VCaP (cell line): Measurements from ENCODE around the gene WNK3.

ENCODE experiments used
- H3K27ac ChIP-seq: fragments of 450-650 bp; 2 replicates; pipeline ENCODE4 v1.5.1; 2017
- TF ChIP-seq, protein P1 (sequence below): fragments of 450-650 bp; conservative IDR thresholded peaks from 2 replicates; pipeline ENCODE4 v1.5.1; 2017; ENCODE audit warnings: mild to moderate bottlenecking, moderate library complexity

WNK3 gene

DNA sequence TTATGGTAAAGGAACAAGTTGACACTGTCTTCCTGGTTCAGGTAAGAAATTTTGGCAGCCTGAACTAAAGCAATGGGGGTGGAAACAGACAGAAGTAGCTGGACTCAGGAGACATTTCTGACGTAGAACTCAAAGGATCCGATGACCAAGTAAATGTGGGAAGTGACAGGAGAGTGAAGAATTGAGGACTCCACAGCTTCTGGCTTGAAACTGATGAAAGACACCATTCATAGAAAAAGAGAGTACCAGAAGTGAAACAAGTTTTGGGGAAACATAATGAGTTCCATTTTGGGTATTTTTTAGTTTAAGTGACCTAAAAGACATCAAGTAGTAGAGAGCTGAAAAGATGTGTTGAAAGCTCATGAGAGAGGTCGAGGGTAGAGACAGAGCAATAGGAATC, 180.5 kb downstream of the WNK3 start:
- H3K27ac ChIP-seq, result no peak overlapping the region
- TF ChIP-seq, protein P1, sequence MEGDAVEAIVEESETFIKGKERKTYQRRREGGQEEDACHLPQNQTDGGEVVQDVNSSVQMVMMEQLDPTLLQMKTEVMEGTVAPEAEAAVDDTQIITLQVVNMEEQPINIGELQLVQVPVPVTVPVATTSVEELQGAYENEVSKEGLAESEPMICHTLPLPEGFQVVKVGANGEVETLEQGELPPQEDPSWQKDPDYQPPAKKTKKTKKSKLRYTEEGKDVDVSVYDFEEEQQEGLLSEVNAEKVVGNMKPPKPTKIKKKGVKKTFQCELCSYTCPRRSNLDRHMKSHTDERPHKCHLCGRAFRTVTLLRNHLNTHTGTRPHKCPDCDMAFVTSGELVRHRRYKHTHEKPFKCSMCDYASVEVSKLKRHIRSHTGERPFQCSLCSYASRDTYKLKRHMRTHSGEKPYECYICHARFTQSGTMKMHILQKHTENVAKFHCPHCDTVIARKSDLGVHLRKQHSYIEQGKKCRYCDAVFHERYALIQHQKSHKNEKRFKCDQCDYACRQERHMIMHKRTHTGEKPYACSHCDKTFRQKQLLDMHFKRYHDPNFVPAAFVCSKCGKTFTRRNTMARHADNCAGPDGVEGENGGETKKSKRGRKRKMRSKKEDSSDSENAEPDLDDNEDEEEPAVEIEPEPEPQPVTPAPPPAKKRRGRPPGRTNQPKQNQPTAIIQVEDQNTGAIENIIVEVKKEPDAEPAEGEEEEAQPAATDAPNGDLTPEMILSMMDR, result no peak

DNA sequence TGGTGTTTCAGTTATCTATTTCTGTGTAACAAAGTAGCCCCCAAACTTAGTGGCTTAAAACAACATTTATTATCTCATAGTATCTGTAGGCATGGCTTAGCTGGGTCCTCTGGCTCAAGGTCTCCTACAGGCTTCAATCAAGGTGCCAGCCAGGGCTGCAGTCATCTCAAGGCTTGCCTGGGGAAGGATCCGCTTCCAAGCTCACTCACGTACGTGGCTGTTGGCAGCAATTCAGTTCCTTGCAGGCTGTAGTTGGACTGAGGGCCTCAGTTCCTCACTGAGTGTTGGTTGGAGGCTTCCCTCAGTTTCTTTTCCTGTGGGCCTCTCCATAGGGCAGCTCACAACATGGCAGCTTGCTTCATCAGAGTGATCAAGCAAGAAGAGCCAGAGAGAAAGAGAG, 184.1 kb downstream of the WNK3 start:
- no peak overlapping the region for H3K27ac ChIP-seq
- TF ChIP-seq, protein P1, result no peak

DNA sequence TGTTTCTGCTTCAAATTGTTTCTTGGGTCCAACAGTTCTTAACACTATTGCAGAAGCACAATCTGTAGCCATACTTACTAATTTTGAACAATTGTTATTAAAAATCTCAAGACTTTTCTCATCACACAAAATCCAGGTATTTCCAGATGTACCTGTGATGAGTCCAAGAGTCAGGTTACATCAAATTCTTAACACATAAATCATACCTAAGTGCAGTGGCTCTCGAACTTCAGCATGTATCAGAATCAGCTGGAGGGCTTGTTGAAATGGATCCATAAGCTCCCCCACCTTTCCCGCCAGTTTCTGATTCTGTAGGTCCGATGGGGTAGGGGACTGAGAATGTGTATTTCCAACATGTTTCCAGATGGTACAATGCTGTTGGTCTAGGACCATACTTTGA, 185.4 kb downstream of the WNK3 start:
- TF ChIP-seq, protein P1, result no peak
- H3K27ac ChIP-seq, result no peak overlapping the region

DNA sequence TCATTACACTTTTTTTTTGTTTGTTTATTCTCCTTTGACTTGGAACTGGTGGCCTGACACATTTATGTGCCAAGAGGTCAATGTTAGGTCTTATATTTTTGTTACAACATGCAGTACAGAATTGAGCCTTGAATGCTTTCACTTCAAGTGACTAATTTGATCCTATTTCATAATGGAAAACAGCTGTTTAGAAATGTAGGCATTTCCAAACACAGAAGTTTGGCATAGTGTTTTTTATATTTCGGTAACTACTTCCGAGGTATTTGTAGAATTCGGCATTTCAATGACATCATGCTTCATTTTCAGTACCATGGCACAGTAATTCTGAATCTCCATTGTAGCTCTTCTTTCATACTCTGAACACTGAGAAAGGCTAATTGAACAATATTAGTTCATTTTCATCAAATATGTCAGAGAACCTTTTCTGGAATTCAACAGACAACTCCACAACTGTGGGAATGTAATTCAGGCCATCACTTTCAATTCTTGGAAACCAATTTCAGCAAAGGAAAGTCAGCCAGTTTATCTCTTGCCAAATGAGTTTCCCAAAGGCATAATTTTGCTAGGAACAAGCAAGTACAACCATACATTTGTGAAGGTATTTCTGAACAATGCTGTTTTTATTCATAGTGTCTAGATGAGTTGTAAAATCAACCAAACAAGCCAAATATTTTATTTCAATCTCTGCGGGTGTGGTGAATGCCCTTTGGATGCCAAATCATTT, 186.2 kb downstream of the WNK3 start:
- H3K27ac ChIP-seq, result no peak overlapping the region
- TF ChIP-seq, protein P1, result no peak

DNA sequence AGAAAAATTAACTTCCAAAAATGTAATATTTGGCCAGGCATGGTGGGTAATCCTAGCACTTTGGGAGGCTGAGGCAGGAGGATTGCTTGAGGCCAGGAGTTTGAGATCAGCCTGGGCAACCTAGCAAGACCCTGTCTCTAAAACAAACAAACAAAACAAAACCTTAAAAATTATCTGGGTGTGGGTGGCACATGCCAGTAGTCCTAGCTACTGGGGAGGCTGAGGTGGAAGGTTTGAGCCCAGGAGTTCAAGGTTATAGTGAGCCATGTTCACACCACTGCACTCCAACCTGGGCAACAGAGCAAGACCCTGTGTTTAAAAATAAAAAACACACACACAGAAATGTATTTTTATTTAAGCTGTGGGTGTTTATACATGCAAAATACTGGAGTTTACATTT, 186.8 kb downstream of the WNK3 start:
- H3K27ac ChIP-seq, result no peak overlapping the region

DNA sequence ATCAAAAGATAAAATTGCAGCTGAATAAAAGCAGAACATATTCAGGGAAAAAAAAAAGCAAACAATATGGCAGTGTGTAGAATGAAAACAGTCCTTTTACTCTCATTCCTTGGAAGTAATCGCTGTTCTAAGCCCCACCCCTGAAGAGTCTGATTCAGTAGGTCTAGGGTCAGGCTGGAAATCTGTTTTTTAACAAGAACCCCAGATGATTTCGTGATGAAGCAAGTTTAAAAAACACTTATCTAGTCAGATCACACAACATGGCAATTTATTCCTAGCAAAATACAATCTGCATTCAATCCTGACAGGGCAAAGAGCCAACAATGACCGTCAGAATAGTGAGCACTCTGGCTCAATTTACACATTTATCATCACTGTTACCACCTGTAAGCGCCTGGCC, 190.9 kb downstream of the WNK3 start:
- no peak overlapping the region for H3K27ac ChIP-seq
- TF ChIP-seq, protein P1, result no peak

More for the DNA sequence above, 186.8 kb downstream of the WNK3 start:
- TF ChIP-seq, protein P1, result no peak

DNA sequence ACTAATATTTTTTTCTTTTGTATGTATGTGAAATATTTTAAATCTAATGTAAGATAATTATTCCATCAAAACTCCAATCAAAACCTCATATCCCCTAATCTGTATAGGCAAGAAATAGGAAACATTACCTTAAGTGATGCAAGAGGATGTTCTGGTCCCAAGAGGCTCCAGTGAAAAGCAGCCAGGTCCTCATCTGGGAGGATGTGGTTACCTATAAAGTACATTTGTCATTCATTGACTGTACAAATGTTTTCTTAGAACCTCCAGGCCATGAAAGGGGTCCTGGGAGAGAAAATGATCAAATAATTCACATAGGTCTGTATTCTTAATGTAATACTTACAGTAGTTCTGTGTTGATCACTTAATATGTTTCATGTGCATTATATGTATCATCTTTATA, 200.3 kb downstream of the WNK3 start:
- no peak overlapping the region for H3K27ac ChIP-seq
- TF ChIP-seq, protein P1, result no peak
